Activated CD8-positive, alpha-beta memory T cell treated with anti-CD3 and anti-CD28 coated beads for 4 hours (primary cell): Measurements from ENCODE around the gene HOXB1.
"Not testable (repeated sequence)": the region's sequence is repeated elsewhere in the genome, so short reads cannot be mapped to it uniquely, and the experiment has no call there.

Experiments used
- DNase-seq, 2 donors: peaks; one replicate each; pipeline ENCODE4 v3.0.0-alpha.2; 2020; ENCODE audit warnings: low read depth in 2 of 2

The HOXB1 gene

DNA sequence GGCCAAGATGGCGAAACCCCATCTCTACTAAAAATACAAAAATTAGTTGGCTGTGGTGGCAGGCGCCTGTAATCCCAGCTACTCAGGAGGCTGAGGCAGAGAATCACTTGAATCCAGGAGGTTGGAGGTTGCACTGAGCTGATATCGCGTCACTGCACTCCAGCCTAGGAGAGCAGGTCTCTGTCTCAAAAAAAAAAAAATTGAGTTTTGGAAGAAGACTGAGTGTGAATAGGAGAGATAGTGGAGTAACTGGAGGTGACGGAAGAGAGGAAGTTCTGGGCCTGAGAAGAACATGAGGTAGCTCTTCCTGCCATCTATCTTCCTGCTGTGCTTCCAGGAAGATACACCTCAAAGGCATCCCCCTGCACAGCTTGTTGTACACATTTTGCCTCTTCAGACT is 11.4 kb downstream of the HOXB1 start:
- DNase-seq = no peak

- DNase-seq = no peak
Observed at GRCh38 chr17:48517478-48517877, 13.3 kb downstream of the HOXB1 start.

- DNase-seq = no peak
Observed at GRCh38 chr17:48515925-48516900, 14.6 kb downstream of the HOXB1 start.

DNA sequence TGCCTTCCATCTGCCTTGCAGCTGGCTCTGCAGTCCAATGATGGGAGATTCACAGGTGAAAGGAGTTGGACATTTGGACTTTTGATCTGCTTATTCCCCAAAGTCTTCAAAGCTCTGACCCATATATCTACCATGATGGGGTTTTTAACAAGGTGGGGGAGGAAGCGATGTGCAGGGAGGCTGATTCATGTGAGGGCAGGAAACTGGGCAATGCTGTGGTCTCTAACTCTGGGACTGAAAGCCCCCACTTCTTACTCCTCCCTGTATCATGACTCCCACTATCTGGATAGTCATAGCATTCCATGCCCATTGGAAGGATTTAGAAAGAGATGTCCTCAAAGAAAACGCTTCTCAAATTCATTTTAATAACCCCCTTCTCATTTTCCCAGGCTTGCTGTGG is 16.3 kb downstream of the HOXB1 start:
- no peak for DNase-seq

DNA sequence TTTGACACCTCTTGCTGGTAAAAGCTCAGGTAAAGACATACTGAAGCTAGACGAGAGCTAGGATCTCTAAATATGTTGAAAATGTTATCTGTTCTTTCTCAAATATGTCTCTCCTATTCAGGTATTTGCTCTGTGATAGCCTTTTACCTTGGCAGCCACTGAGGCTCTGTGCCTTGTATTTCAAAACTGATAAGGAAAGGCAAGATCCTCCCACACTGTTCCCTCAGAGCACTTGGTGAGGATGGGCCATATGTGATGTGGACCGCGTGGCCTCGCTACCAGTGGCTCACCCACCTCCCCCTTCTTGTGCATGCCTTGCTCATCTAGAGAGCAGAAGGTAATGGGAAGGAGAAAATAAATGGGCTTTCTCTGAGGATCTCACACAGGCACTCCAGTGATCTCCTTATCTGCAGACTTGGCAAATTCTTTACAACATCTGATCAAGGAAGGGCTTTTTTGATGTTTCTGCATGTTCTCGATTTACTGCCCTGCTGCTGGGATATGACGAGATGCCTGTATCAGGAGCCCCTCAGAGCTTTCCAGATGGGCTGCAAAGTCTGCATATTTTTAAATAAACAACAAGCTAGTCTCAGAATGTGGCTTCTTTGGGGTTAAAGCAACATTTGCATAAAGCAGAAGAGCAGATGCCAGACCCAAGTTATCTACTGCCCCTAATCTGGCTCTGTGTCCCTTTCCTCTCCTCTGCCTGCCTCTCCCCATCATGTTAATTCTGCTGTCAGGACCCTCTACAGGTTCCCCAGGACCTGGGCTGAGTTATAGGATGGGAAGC is 16.9 kb downstream of the HOXB1 start:
- DNase-seq = no peak

GRCh38 chr17:48513097-48513496 is 17.7 kb downstream of the HOXB1 start:
- no peak for DNase-seq

- DNase-seq = no peak
Observed at GRCh38 chr17:48510761-48511604, 19.8 kb downstream of the HOXB1 start.

DNA sequence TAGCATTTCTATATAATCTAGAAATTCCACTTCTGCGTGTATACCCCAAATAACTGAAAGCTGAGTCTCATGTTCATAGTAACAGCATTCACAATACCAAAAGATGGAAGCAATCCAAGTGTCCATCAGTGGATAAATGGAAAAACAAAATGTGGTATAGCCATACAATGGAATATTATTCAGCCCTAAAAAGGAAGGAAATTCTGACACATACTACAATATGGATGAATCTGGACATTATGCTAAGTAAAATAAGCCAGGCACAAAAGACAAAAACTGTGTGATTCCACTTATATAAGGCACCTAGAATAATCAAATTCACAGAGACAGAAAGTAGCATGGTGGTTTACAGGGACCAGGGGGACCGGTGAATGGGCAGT is 20.4 kb downstream of the HOXB1 start:
- no peak for DNase-seq

- not testable (repeated sequence) for DNase-seq
Observed at GRCh38 chr17:48509708-48510107, 21.1 kb downstream of the HOXB1 start.

DNA sequence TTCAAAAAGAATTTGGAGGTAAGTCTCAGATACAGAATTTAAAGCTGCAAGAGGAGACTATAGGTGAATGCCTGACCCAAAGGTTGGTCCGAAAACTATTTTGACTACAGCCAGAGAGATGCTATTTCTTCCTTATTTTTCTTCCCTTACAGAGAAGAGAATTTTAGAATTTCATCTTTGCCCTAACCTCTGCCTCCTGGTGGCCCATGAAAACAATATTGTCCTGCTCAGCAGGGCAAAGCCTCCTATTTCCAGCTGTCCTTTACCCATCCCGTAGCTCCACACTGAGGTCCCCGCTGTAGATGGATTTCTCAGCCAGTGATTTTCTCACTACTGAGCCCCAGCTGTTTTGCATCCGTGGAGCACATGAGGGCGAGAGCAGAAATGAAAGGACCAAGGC is 24.6 kb downstream of the HOXB1 start:
- DNase-seq = no peak

DNA sequence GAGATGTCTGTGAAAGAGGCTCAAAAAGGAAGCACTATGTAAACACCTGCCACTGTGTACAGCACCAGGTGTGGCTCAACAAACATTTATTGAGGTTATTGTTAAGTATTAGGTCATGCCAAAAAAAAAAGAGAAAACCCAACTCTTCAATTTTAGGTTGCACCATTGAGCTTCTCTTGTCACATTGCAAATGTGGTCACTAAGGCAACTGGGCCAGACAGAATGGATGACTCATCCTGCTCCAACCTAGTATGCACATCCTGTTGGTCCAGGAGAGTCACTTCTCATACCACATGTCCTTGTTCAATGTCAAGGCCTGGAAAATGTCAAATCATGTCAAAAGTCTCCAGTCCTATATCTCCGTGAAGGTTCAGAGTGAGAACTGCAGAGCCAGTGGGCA is 25.0 kb downstream of the HOXB1 start:
- peak in 1 of 2 donors; percentile 17 for DNase-seq

- no peak for DNase-seq
Observed at GRCh38 chr17:48504953-48505352, 25.9 kb downstream of the HOXB1 start.

GRCh38 chr17:48503747-48504146 is 27.1 kb downstream of the HOXB1 start:
- no peak for DNase-seq

DNA sequence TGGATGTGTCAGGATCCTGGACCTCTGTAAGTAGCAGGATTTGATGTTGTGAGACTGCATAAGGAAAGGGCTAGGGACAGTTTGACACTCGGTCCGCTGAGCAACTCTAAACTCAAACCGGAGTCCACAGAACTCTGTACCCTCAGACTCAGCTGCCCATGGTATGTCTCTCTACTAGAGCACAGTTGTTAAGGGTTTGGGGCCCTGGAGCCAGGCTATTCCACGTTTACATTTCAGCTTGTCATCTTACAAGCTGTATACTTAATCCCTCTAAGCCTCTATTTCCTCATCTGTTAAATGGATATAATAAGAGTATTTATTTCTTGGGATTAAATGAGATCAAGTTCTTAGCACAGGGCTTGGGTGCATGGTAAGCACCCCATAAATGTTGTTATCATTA is 27.9 kb downstream of the HOXB1 start:
- no peak for DNase-seq

GRCh38 chr17:48502312-48502711 is 28.5 kb downstream of the HOXB1 start:
- DNase-seq = no peak

DNA sequence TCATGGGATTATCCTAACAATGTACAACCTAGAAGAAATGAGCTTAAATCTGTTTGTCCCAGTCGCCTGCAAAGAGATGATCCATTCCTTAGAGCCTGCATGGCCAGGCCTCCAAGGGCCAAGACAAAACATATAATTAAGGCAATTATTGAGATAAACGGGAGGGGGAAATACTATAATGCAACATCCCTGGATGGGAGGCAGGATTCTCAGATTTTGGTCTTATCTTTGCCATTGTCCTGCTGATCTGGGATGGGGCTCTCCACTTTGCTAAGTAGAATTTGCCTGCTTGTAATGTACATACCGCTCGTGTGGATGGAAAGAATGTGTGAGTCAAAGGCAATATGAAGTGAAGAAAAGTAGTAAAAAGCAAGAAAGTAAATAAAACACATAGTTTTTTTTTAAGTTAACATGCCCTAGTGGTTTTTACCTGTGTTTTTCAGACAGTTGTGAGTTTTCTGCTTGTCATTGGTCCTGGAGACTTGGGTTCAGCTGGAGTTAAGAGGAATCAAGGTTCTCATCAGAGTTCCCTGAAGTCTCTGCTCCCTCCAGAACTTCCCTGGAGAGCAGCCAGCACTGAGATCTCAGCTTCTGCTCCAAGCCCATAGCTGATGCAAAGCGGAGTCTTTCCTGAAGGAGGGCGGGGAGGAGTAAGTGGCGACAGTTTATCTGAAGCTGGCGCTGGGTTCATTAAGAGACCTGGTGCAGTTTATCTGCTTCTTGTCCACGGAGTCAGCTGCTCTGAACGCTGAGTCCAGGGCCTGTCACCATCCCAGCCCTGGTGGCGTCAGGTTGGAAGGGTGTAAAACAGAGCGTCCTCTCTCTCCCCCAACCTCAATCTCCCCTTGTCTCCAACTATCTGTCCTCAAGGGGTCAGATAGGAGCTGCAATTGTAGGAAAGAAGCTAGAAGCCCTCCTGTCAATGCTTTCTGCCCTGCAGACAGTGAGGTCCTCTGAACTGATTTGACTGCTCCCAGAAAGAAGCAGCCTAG is 30.1 kb downstream of the HOXB1 start:
- no peak for DNase-seq

GRCh38 chr17:48499735-48500434 is 30.9 kb downstream of the HOXB1 start:
- DNase-seq = no peak

DNA sequence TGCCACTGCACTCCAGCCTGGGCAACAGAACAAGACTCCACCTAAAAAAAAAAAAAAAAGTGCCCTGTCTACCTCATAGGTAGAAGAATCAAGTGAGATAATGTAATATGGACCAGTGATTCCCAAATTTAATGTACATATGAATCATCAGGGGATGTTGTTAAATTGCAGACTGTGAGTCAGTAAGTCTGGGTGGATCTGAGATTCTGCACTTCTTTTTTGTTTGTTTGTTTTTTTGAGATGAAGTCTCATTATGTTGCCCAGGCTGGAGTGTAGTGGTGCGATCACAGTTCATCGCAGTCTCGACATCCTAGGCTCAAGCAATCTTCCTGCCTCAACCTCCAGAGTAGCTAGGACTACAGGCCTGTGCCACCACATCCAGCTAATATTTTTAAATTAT is 31.6 kb downstream of the HOXB1 start:
- no peak for DNase-seq

GRCh38 chr17:48498164-48498850 is 32.5 kb downstream of the HOXB1 start:
- DNase-seq = no peak
